ENCODE results near the gene KRT71. TPM values are rescaled to one million over a fixed set of nuclear protein-coding genes. Genes with fewer than 3 reads are reported as not detected.
"Not testable (repeated sequence)": the region's sequence is repeated elsewhere in the genome, so short reads cannot be mapped to it uniquely, and the experiment has no call there.

The KRT71 gene
- total RNA-seq, 4 donors from 2014 or later: 0.32 to 61.7 (median 1.6) TPM; not detected in 1

- peak in 1 of 2 donors; percentile 60 for DNase-seq (ENCODE audit: low spot score in 2 of 2)
- no peak overlapping the region for H3K4me3 ChIP-seq (ENCODE audit: low read depth, poor library complexity, severe bottlenecking)
- no peak for TF ChIP-seq CTCF (IDR thresholded peaks at IDR 0.05)
- no peak for TF ChIP-seq POLR2A (IDR thresholded peaks at IDR 0.05)
- WGBS, 2 donors: 88 to 93% methylated on average over 5 of the region's 5 CpGs
- intact Hi-C loops (cut with DNase I; ENCODE audit: low total_unique reads): no loop called here
Observed at GRCh38 chr12:52598966-52599365, 46.0 kb upstream of the KRT71 start.

- DNase-seq (ENCODE audit: low spot score in 2 of 2); intact Hi-C loops (cut with DNase I; ENCODE audit: low total_unique reads); H3K4me3 ChIP-seq (ENCODE audit: low read depth, poor library complexity, severe bottlenecking): not testable (repeated sequence)
- 80 to 98% methylated on average over 4 of the region's 4 CpGs for WGBS, 2 donors
Observed at GRCh38 chr12:52594237-52594636, 41.3 kb upstream of the KRT71 start.

- 90 to 92% methylated on average over 11 of the region's 11 CpGs for WGBS, 2 donors
- intact Hi-C loops (cut with DNase I; ENCODE audit: low total_unique reads): no loop called here
- TF ChIP-seq CTCF (IDR thresholded peaks at IDR 0.05): no peak
- no peak overlapping the region for H3K4me3 ChIP-seq (ENCODE audit: low read depth, poor library complexity, severe bottlenecking)
- no peak for DNase-seq (ENCODE audit: low spot score in 2 of 2)
Observed at GRCh38 chr12:52591521-52591920, 38.6 kb upstream of the KRT71 start.

- no peak overlapping the region for H3K4me3 ChIP-seq (ENCODE audit: low read depth, poor library complexity, severe bottlenecking)
- DNase-seq (ENCODE audit: low spot score in 2 of 2): no peak
- 95 to 96% methylated on average over 6 of the region's 6 CpGs for WGBS, 2 donors
- TF ChIP-seq POLR2A (IDR thresholded peaks at IDR 0.05) (no peak), CTCF (IDR thresholded peaks at IDR 0.05) (no peak)
- intact Hi-C loops (cut with DNase I; ENCODE audit: low total_unique reads): no loop called here
Observed at GRCh38 chr12:52590021-52590420, 37.1 kb upstream of the KRT71 start.

GRCh38 chr12:52587563-52587962 lies 34.6 kb upstream of the KRT71 start:
- WGBS, 2 donors: 88 to 91% methylated on average over 15 to 17 of the region's 17 CpGs
- peak in 1 of 2 donors; percentile 70 for DNase-seq (ENCODE audit: low spot score in 2 of 2)
- intact Hi-C loops (cut with DNase I; ENCODE audit: low total_unique reads): no loop called here
- H3K4me3 ChIP-seq (ENCODE audit: low read depth, poor library complexity, severe bottlenecking): no peak overlapping the region
- TF ChIP-seq CTCF (IDR thresholded peaks at IDR 0.05) (no peak), POLR2A (IDR thresholded peaks at IDR 0.05) (no peak)

- intact Hi-C loops (cut with DNase I; ENCODE audit: low total_unique reads): no loop called here
- TF ChIP-seq POLR2A (IDR thresholded peaks at IDR 0.05) (no peak), CTCF (IDR thresholded peaks at IDR 0.05) (no peak)
- no peak overlapping the region for H3K4me3 ChIP-seq (ENCODE audit: low read depth, poor library complexity, severe bottlenecking)
- 71 to 83% methylated on average over 9 of the region's 9 CpGs for WGBS, 2 donors
- peak in 1 of 2 donors; percentile 79 for DNase-seq (ENCODE audit: low spot score in 2 of 2)
Observed at GRCh38 chr12:52585946-52586345, 33.0 kb upstream of the KRT71 start.
